Progenitor cell of endocrine pancreas (in vitro differentiated cells): Measurements from ENCODE around the gene PDZD8. TPM values are rescaled to one million over a fixed set of nuclear protein-coding genes. Genes with fewer than 3 reads are reported as not detected.

ENCODE experiments used
- DNase-seq: peaks from one replicate; pipeline ENCODE4 v3.0.0; 2021; ENCODE audit warnings: low spot score; ENCODE audit not compliant: unreplicated experiment
- H3K27ac Mint-ChIP-seq: 2 replicates; pipeline ENCODE4 v1.8.0; 2021; ENCODE audit warnings: mild to moderate bottlenecking, moderate library complexity, mixed read lengths
- H3K27me3 Mint-ChIP-seq: 2 replicates; pipeline ENCODE4 v1.8.0; 2021; ENCODE audit warnings: mixed read lengths
- H3K36me3 Mint-ChIP-seq: 2 replicates; pipeline ENCODE4 v1.8.0; 2022; ENCODE audit warnings: mixed read lengths; ENCODE audit not compliant: insufficient read depth
- H3K4me1 Mint-ChIP-seq: 2 replicates; pipeline ENCODE4 v1.8.0; 2021; ENCODE audit warnings: low read depth, mixed read lengths
- H3K4me3 Mint-ChIP-seq: 2 replicates; pipeline ENCODE4 v1.8.0; 2021; ENCODE audit warnings: low read depth, mild to moderate bottlenecking, moderate library complexity, mixed read lengths
- H3K9me3 Mint-ChIP-seq: 2 replicates; pipeline ENCODE4 v1.8.0; 2021; ENCODE audit warnings: low read depth, mixed read lengths
- CTCF ChIP-seq: fragments of 200-600 bp; sonication (generic); IDR thresholded peaks from one replicate; pipeline ENCODE4 v1.5.0; 2021; ENCODE audit warnings: antibody characterized with exemption, mild to moderate bottlenecking; ENCODE audit not compliant: unreplicated experiment
- total RNA-seq: library from RNA; stranded (reverse); gene quantifications from 2 replicates; pipeline ENCODE4 v1.2.1, GENCODE V29; 2021

The PDZD8 gene
- total RNA-seq, 1 donor from 2014 or later = 28.6 TPM

DNA sequence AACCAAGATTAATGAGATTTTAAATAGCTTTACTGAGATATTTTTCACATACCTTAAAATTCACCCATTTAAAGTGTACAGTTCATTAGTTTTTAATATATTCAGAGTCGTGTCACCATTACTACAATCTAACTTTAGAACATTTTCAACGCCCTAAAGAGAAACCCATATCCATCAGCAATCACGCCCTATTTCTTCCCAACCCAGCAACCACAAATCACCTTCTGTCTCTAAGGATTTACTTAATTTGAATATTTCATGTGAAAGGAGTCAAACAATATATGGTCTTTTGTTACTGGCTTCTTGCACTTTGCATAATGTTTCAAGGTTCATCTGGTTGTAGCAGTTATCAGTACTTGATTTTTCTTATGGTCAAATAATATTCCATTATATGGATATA is 25.1 kb upstream of the PDZD8 start:
- H3K27ac Mint-ChIP-seq = no peak overlapping the region
- H3K4me3 Mint-ChIP-seq = no peak overlapping the region
- H3K9me3 Mint-ChIP-seq = no peaks in the 10 kb centered on the region
- no peaks in the 10 kb centered on the region for H3K36me3 Mint-ChIP-seq
- H3K27me3 Mint-ChIP-seq = no peaks in the 10 kb centered on the region
- H3K4me1 Mint-ChIP-seq = no peaks in the 10 kb centered on the region
- TF ChIP-seq CTCF = no peak
- DNase-seq = no peak

- no peak for DNase-seq
- TF ChIP-seq CTCF = no peak
- no peaks in the 10 kb centered on the region for H3K4me1 Mint-ChIP-seq
- H3K27ac Mint-ChIP-seq = no peak overlapping the region
- H3K27me3 Mint-ChIP-seq = no peaks in the 10 kb centered on the region
- H3K9me3 Mint-ChIP-seq = no peaks in the 10 kb centered on the region
- no peaks in the 10 kb centered on the region for H3K36me3 Mint-ChIP-seq
- no peak overlapping the region for H3K4me3 Mint-ChIP-seq
Observed at GRCh38 chr10:117399341-117400196, 24.3 kb upstream of the PDZD8 start.

- H3K27ac Mint-ChIP-seq = no peak overlapping the region
- H3K4me3 Mint-ChIP-seq = no peak overlapping the region
- H3K27me3 Mint-ChIP-seq = no peaks in the 10 kb centered on the region
- no peaks in the 10 kb centered on the region for H3K36me3 Mint-ChIP-seq
- no peaks in the 10 kb centered on the region for H3K9me3 Mint-ChIP-seq
- no peak for TF ChIP-seq CTCF
- no peak for DNase-seq
- no peaks in the 10 kb centered on the region for H3K4me1 Mint-ChIP-seq
Observed at GRCh38 chr10:117398029-117398428, 22.8 kb upstream of the PDZD8 start.

DNA sequence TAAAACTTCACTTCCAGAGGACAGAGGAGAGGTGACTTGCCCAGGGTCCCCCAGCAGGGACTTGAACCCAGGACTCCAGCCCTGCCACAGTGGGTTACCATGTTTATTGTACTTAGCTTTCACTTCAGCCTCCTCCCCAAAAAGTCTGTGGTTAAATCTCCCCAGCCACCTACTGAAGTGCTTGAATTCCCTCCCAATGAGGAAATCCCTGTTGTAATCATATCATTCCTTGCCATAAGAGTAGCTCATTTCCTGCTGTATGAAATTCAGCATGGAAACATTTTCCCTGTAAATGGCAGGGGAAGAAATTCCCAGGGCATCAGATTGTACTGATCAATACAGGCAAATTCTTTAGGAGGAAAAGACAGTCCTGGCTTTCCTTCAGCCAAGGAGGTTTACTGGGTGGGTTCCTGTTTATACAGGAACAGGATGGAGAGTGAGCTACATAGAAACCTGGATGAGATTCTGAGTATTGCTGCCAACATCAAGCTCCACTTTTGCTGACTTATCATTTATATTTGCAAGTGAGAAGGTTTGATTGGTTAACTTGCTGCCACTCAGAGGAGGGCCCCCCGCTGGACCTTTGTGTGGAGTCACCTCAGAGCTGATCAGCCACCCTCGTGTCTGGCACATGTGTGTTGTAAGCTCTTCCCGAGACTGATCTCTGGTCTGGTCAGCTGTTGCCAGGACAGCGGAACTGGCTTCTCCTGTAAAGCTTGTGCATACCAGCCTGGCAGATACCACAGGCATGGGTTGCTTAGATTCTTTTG is 16.4 kb upstream of the PDZD8 start:
- Mint-ChIP-seq H3K36me3 (no peaks in the 10 kb centered on the region), H3K27me3 (peaks cover 18% of the 10 kb centered on the region), H3K4me1 (peaks cover 3% of the 10 kb centered on the region), H3K27ac (no peak overlapping the region), H3K4me3 (no peak overlapping the region), H3K9me3 (no peaks in the 10 kb centered on the region)
- no peak for DNase-seq
- TF ChIP-seq CTCF = no peak

- no peaks in the 10 kb centered on the region for H3K9me3 Mint-ChIP-seq
- no peak overlapping the region for H3K4me3 Mint-ChIP-seq
- H3K27ac Mint-ChIP-seq = no peak overlapping the region
- H3K4me1 Mint-ChIP-seq = peaks cover 3% of the 10 kb centered on the region
- peaks cover 22% of the 10 kb centered on the region for H3K27me3 Mint-ChIP-seq
- no peak for TF ChIP-seq CTCF
- no peaks in the 10 kb centered on the region for H3K36me3 Mint-ChIP-seq
- DNase-seq = no peak
Observed at GRCh38 chr10:117390420-117390819, 15.2 kb upstream of the PDZD8 start.
